Measurements from ENCODE around the gene PTPRG. TPM values are rescaled to one million over a fixed set of nuclear protein-coding genes. Genes with fewer than 3 reads are reported as not detected.
"Not testable (repeated sequence)": the region's sequence is repeated elsewhere in the genome, so short reads cannot be mapped to it uniquely, and the experiment has no call there.

PTPRG gene
- total and polyA plus RNA-seq, 2 donors (not counting 1 experiment from before 2014, with no cell fraction given) = 67.0 to 97.9 TPM

GRCh38 chr3:61704807-61705206 is 143.4 kb downstream of the PTPRG start:
- TF ChIP-seq CTCF (conservative IDR thresholded peaks at IDR 0.05 in 1 of 2, IDR thresholded peaks at IDR 0.05 in 1 of 2; ENCODE audit: low read depth in 1 of 2, low read length in 2 of 2) = no peak
- no peak for TF ChIP-seq EZH2 (IDR thresholded peaks at IDR 0.05; ENCODE audit: low read length, missing control alignments)
- H3K4me1 ChIP-seq (ENCODE audit: control insufficient read depth, extremely low read depth, insufficient read depth, low read length) = no peaks in the 10 kb centered on the region
- no peaks in the 10 kb centered on the region for H3K27me3 ChIP-seq (ENCODE audit: control insufficient read depth, insufficient read depth, low read length)
- no peaks in the 10 kb centered on the region for H4K20me1 ChIP-seq (ENCODE audit: control insufficient read depth, extremely low read depth, insufficient read depth, low read length)
- H3K27ac ChIP-seq (ENCODE audit: insufficient read depth, low read length) = no peak overlapping the region
- H3K9me3 ChIP-seq (ENCODE audit: control insufficient read depth, insufficient read depth, low read depth, low read length) = no peaks in the 10 kb centered on the region
- H3K79me2 ChIP-seq (ENCODE audit: control insufficient read depth, insufficient read depth, low read length) = no peaks in the 10 kb centered on the region
- DNase-seq (ENCODE audit: low read depth in 2 of 2) = no peak
- H3K4me2 ChIP-seq (ENCODE audit: extremely low read depth, insufficient read depth, low read length) = no peak overlapping the region
- H3K36me3 ChIP-seq (ENCODE audit: control insufficient read depth, insufficient read depth, low read length) = no peaks in the 10 kb centered on the region
- H3K4me3 ChIP-seq (replicated peaks in 1 of 4; ENCODE audit: control extremely low read depth in 1 of 4, insufficient read depth in 1 of 4, low read depth in 3 of 4, low read length in 4 of 4) = no peak overlapping the region
- H3K9ac ChIP-seq (ENCODE audit: insufficient read depth, low read length) = no peak overlapping the region
- H2AFZ ChIP-seq (ENCODE audit: low read length) = no peak overlapping the region

GRCh38 chr3:61707492-61707891 is 146.1 kb downstream of the PTPRG start:
- no peaks in the 10 kb centered on the region for H4K20me1 ChIP-seq (ENCODE audit: control insufficient read depth, extremely low read depth, insufficient read depth, low read length)
- no peak overlapping the region for H3K27ac ChIP-seq (ENCODE audit: insufficient read depth, low read length)
- no peaks in the 10 kb centered on the region for H3K79me2 ChIP-seq (ENCODE audit: control insufficient read depth, insufficient read depth, low read length)
- no peak overlapping the region for H3K4me2 ChIP-seq (ENCODE audit: extremely low read depth, insufficient read depth, low read length)
- no peak overlapping the region for H2AFZ ChIP-seq (ENCODE audit: low read length)
- H3K36me3 ChIP-seq (ENCODE audit: control insufficient read depth, insufficient read depth, low read length) = no peaks in the 10 kb centered on the region
- no peaks in the 10 kb centered on the region for H3K27me3 ChIP-seq (ENCODE audit: control insufficient read depth, insufficient read depth, low read length)
- no peak overlapping the region for H3K4me3 ChIP-seq (replicated peaks in 1 of 4; ENCODE audit: control extremely low read depth in 1 of 4, insufficient read depth in 1 of 4, low read depth in 3 of 4, low read length in 4 of 4)
- H3K9me3 ChIP-seq (ENCODE audit: control insufficient read depth, insufficient read depth, low read depth, low read length) = no peaks in the 10 kb centered on the region
- no peaks in the 10 kb centered on the region for H3K4me1 ChIP-seq (ENCODE audit: control insufficient read depth, extremely low read depth, insufficient read depth, low read length)
- DNase-seq (ENCODE audit: low read depth in 2 of 2) = no peak
- TF ChIP-seq CTCF (conservative IDR thresholded peaks at IDR 0.05 in 1 of 2, IDR thresholded peaks at IDR 0.05 in 1 of 2; ENCODE audit: low read depth in 1 of 2, low read length in 2 of 2) = no peak
- no peak for TF ChIP-seq EZH2 (IDR thresholded peaks at IDR 0.05; ENCODE audit: low read length, missing control alignments)
- no peak overlapping the region for H3K9ac ChIP-seq (ENCODE audit: insufficient read depth, low read length)

GRCh38 chr3:61710920-61711319 is 149.5 kb downstream of the PTPRG start:
- not testable (repeated sequence) for H3K79me2 ChIP-seq (ENCODE audit: control insufficient read depth, insufficient read depth, low read length); H2AFZ ChIP-seq (ENCODE audit: low read length); H3K27ac ChIP-seq (ENCODE audit: insufficient read depth, low read length); H3K4me3 ChIP-seq (replicated peaks in 1 of 4; ENCODE audit: control extremely low read depth in 1 of 4, insufficient read depth in 1 of 4, low read depth in 3 of 4, low read length in 4 of 4); H3K4me2 ChIP-seq (ENCODE audit: extremely low read depth, insufficient read depth, low read length); H3K9ac ChIP-seq (ENCODE audit: insufficient read depth, low read length); H3K4me1 ChIP-seq (ENCODE audit: control insufficient read depth, extremely low read depth, insufficient read depth, low read length); H3K36me3 ChIP-seq (ENCODE audit: control insufficient read depth, insufficient read depth, low read length); H3K9me3 ChIP-seq (ENCODE audit: control insufficient read depth, insufficient read depth, low read depth, low read length); H4K20me1 ChIP-seq (ENCODE audit: control insufficient read depth, extremely low read depth, insufficient read depth, low read length); DNase-seq (ENCODE audit: low read depth in 2 of 2); H3K27me3 ChIP-seq (ENCODE audit: control insufficient read depth, insufficient read depth, low read length)
